Measurements from ENCODE around the gene ELMO1.

DNA sequence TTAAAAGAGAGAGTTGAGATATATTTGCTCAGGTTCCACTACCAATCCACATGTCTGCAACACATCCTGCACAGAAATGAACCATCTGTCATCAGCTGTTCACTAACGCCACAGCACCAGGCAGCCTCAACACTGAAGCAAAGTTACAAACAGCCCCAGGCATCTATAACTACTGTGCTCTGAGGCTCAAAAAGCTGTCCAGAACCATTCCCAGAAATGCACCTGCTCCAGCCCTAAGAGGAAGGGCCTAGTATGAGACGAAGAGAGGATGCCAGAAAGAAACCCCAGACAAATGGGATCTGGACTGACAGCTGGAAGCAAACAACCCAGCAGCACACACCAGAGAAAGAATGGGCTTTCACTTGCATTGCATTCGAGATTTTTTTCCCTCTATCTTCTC lies 159.3 kb downstream of the ELMO1 start:
- TF ChIP-seq CTCF (optimal IDR thresholded peaks at IDR 0.05 in 1 of 3, IDR thresholded peaks at IDR 0.05 in 1 of 3, conservative IDR thresholded peaks at IDR 0.05 in 1 of 3; ENCODE audit: extremely low read depth in 1 of 3, insufficient read depth in 2 of 3, low read length in 3 of 3), result no peak
- no peak for TF ChIP-seq EZH2 (IDR thresholded peaks at IDR 0.05; ENCODE audit: low read length)

Measured in keratinocyte (primary cell).